ENCODE measurements around the gene AGBL3.

DNA sequence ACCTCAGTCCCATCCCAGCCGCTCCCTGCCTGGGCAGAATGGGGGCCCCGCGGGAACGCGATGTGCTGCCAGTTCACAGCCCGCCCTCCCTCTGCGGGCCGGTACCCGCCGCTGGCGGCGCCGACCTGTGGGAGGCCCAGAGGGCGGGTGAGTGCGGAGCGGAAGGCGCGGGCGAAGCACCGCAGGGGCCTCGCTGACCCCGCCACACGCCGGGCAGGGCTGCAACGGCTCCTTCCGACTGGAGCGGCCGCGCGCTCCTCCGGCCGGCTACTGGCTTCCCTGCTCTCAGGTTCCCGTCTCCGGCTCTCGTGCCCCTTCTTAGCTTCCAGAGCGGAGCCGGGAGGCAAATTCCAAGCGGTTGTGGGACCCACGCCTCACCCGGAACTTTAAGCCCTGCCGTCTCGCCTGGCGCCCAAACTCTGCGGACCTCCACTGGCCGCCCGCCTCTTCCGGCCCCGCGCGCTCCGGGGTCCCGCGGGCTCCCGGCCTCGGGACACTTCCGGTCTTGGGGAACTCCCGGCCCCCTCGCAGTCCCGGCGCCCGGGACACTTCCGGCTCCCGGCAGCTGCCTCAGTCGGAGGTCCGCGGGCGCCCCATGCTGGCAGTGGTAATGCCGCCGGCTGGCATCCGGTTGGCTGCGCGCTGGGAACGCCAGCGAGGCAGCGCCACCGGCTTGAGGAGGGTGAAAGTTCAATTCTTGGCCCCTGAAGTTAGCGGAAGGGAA lies 184.1 kb downstream of the AGBL3 start, which contains the start of gene CYREN:
- TF ChIP-seq, protein P1, sequence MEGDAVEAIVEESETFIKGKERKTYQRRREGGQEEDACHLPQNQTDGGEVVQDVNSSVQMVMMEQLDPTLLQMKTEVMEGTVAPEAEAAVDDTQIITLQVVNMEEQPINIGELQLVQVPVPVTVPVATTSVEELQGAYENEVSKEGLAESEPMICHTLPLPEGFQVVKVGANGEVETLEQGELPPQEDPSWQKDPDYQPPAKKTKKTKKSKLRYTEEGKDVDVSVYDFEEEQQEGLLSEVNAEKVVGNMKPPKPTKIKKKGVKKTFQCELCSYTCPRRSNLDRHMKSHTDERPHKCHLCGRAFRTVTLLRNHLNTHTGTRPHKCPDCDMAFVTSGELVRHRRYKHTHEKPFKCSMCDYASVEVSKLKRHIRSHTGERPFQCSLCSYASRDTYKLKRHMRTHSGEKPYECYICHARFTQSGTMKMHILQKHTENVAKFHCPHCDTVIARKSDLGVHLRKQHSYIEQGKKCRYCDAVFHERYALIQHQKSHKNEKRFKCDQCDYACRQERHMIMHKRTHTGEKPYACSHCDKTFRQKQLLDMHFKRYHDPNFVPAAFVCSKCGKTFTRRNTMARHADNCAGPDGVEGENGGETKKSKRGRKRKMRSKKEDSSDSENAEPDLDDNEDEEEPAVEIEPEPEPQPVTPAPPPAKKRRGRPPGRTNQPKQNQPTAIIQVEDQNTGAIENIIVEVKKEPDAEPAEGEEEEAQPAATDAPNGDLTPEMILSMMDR (IDR thresholded peaks at IDR 0.05) = peak; percentile 54
- TF ChIP-seq EZH2 (IDR thresholded peaks at IDR 0.05) (no peak), EZH2phosphoT487 (IDR thresholded peaks at IDR 0.05) (no peak)
